ENCODE results near the gene PXN.

DNA sequence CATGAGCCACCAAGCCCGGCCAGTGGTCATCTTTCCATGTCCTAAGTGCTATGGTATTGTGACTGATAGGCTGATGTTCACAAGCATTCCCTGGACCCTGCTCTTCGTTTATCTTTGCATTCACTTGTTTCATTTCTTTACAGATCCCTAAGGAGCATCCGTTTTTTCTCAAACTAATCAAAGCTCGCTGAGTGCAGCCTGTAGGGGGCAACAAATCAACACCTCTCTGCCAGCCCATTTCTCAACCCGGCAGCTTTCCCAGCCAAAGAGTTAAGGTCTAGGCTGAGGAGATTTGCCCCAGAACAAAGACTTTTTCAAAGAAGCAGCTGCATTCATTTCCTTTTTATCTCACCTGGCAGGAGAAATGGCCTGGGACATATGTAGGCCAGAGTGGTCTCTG lies 48.7 kb upstream of the PXN start:
- TF ChIP-seq HES2 (IDR thresholded peaks at IDR 0.05) (no peak), POLR2AphosphoS2 (conservative IDR thresholded peaks at IDR 0.05; ENCODE audit: low read length) (no peak), USF2 (IDR thresholded peaks at IDR 0.05) (no peak), NR3C1 (IDR thresholded peaks at IDR 0.05) (no peak), CTCF (IDR thresholded peaks at IDR 0.05) (peak; percentile 39)
- TF ChIP-seq, protein P1, sequence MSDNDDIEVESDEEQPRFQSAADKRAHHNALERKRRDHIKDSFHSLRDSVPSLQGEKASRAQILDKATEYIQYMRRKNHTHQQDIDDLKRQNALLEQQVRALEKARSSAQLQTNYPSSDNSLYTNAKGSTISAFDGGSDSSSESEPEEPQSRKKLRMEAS (IDR thresholded peaks at IDR 0.05), result no peak

Measured in A549 (cell line).